T-helper 2 cell treated with Interferon-gamma antibody and Interleukin-4, amounts not matched to agents 100 ng/mL and 5 ng/mL, for 36 hours (primary cell): ENCODE data around the gene CTCFL. TPM values are rescaled to one million over a fixed set of nuclear protein-coding genes. Genes with fewer than 3 reads are reported as not detected.

Source experiments
- intact Hi-C: fragments of 100-400 bp; cut with micrococcal nuclease; formaldehyde crosslinking; loops from one replicate; pipeline ENCODE4 v1.15.1; 2023
- total RNA-seq: library from RNA; stranded (reverse); gene quantifications from 2 replicates; pipeline ENCODE4 v1.2.3, GENCODE V29; 2022

CTCFL gene
- total RNA-seq, 1 donor from 2014 or later: not detected

- intact Hi-C loops: no loop called here
These were observed 35.0 kb upstream of the CTCFL start for GRCh38 chr20:57559658-57560553.

- intact Hi-C loops: no loop called here
These were observed 34.3 kb upstream of the CTCFL start for GRCh38 chr20:57559289-57559634.

GRCh38 chr20:57558614-57559288, 33.8 kb upstream of the CTCFL start:
- intact Hi-C loops: no loop called here

GRCh38 chr20:57557926-57558613, 33.1 kb upstream of the CTCFL start:
- intact Hi-C loops: no loop called here

- intact Hi-C loops: no loop called here
These were observed 32.0 kb upstream of the CTCFL start for GRCh38 chr20:57556980-57557274.

GRCh38 chr20:57555457-57556184, 30.7 kb upstream of the CTCFL start:
- intact Hi-C loops: no loop called here

GRCh38 chr20:57553376-57554018, 28.6 kb upstream of the CTCFL start:
- intact Hi-C loops: no loop called here

GRCh38 chr20:57552471-57552870, 27.5 kb upstream of the CTCFL start:
- intact Hi-C loops: no loop called here

- intact Hi-C loops: no loop called here
These were observed 23.5 kb upstream of the CTCFL start for GRCh38 chr20:57548177-57549058.

GRCh38 chr20:57546956-57547649, 22.2 kb upstream of the CTCFL start:
- intact Hi-C loops: no loop called here

- intact Hi-C loops: no loop called here
These were observed 21.2 kb upstream of the CTCFL start for GRCh38 chr20:57545927-57546662.

GRCh38 chr20:57544838-57545564, 20.1 kb upstream of the CTCFL start:
- intact Hi-C loops: no loop called here

GRCh38 chr20:57543754-57544153, 18.8 kb upstream of the CTCFL start:
- intact Hi-C loops: no loop called here

GRCh38 chr20:57540890-57541580, 16.1 kb upstream of the CTCFL start:
- intact Hi-C loops: no loop called here

- intact Hi-C loops: no loop called here
These were observed 14.9 kb upstream of the CTCFL start for GRCh38 chr20:57539889-57540288.

GRCh38 chr20:57537822-57538221, 12.9 kb upstream of the CTCFL start:
- intact Hi-C loops: no loop called here
